Duodenal mucosa (tissue), 2 donors: Measurements from ENCODE around the gene OR4X1.
"Not testable (repeated sequence)": the region's sequence is repeated elsewhere in the genome, so short reads cannot be mapped to it uniquely, and the experiment has no call there.

Experiments used
- H3K27ac ChIP-seq: one replicate; pipeline ENCODE4 v1.7.0; 2013; ENCODE audit warnings: low read depth, low read length
- H3K27me3 ChIP-seq, 2 donors: one replicate each; pipeline ENCODE4 v1.7.0; 2013; ENCODE audit warnings: low read length in 2 of 2, control low read depth in 1 of 2; ENCODE audit not compliant: insufficient read depth in 2 of 2, control insufficient read depth in 1 of 2
- H3K36me3 ChIP-seq, 2 donors: one replicate each; pipeline ENCODE4 v1.7.0; 2013; ENCODE audit warnings: low read length in 2 of 2, control low read depth in 1 of 2; ENCODE audit not compliant: insufficient read depth in 2 of 2, control insufficient read depth in 1 of 2
- H3K4me1 ChIP-seq, 2 donors: one replicate each; pipeline ENCODE4 v1.7.0; 2013; ENCODE audit warnings: low read length in 2 of 2, control low read depth in 1 of 2; ENCODE audit not compliant: insufficient read depth in 2 of 2, control insufficient read depth in 1 of 2
- H3K4me3 ChIP-seq, 2 donors: one replicate each; pipeline ENCODE4 v1.7.0; 2013; ENCODE audit warnings: low read length in 2 of 2, low read depth in 1 of 2
- H3K9ac ChIP-seq, 2 donors: one replicate each; pipeline ENCODE4 v1.7.0; 2013; ENCODE audit warnings: low read length in 2 of 2, low read depth in 1 of 2
- H3K9me3 ChIP-seq, 2 donors: one replicate each; pipeline ENCODE4 v1.7.0; 2013; ENCODE audit warnings: low read length in 2 of 2, control low read depth in 1 of 2; ENCODE audit not compliant: control insufficient read depth in 1 of 2

Gene OR4X1

GRCh38 chr11:48263423-48263911 is at the start of gene OR4X1:
OR4X1 (plus strand) TSS chr11:48263861; CDS start chr11:48263861, 0 bp downstream.
- no peak within 1 kb of the TSS for H3K4me3 ChIP-seq
- no peak within 1 kb of the TSS for H3K9ac ChIP-seq
- H3K27me3 ChIP-seq: no peaks in the 10 kb centered on the region
- H3K9me3 ChIP-seq: peaks cover 0 to 2% of the 10 kb centered on the region in 2 donors
- no peak within 1 kb of the TSS for H3K27ac ChIP-seq
- H3K36me3 ChIP-seq: no peaks in the 10 kb centered on the region
- H3K4me1 ChIP-seq: no peaks in the 10 kb centered on the region

- no peak within 1 kb of the TSS for H3K4me3 ChIP-seq
- H3K4me1 ChIP-seq: no peaks in the 10 kb centered on the region
- no peak within 1 kb of the TSS for H3K27ac ChIP-seq
- no peak within 1 kb of the TSS for H3K9ac ChIP-seq
- H3K27me3 ChIP-seq: no peaks in the 10 kb centered on the region
- H3K9me3 ChIP-seq: no peaks in the 10 kb centered on the region
- H3K36me3 ChIP-seq: no peaks in the 10 kb centered on the region
Measured at GRCh38 chr11:48216510-48216909, 47.2 kb upstream of the OR4X1 start, which contains the start of gene OR4B1. OR4B1 (plus strand) TSS chr11:48216810; CDS start chr11:48216810, 0 bp downstream.

- H3K4me1 ChIP-seq: no peaks in the 10 kb centered on the region
- no peak overlapping the region for H3K9ac ChIP-seq
- no peaks in the 10 kb centered on the region for H3K36me3 ChIP-seq
- H3K27ac ChIP-seq: no peak overlapping the region
- H3K9me3 ChIP-seq: no peaks in the 10 kb centered on the region
- H3K4me3 ChIP-seq: no peak overlapping the region
- H3K27me3 ChIP-seq: no peaks in the 10 kb centered on the region
Measured at GRCh38 chr11:48228761-48229160, 34.9 kb upstream of the OR4X1 start.

GRCh38 chr11:48230057-48230456 is 33.6 kb upstream of the OR4X1 start:
- H3K4me1 ChIP-seq, H3K27ac ChIP-seq, H3K9me3 ChIP-seq, H3K9ac ChIP-seq, H3K4me3 ChIP-seq, H3K36me3 ChIP-seq, H3K27me3 ChIP-seq: not testable (repeated sequence)

- Histone ChIP-seq H3K27me3 (no peaks in the 10 kb centered on the region), H3K9ac (no peak overlapping the region), H3K27ac (no peak overlapping the region), H3K9me3 (no peaks in the 10 kb centered on the region), H3K36me3 (no peaks in the 10 kb centered on the region), H3K4me3 (no peak overlapping the region), H3K4me1 (no peaks in the 10 kb centered on the region)
Measured at GRCh38 chr11:48237727-48238126, 25.9 kb upstream of the OR4X1 start.

- H3K9me3 ChIP-seq: no peaks in the 10 kb centered on the region
- no peak overlapping the region for H3K27ac ChIP-seq
- no peak overlapping the region for H3K9ac ChIP-seq
- H3K36me3 ChIP-seq: no peaks in the 10 kb centered on the region
- H3K4me3 ChIP-seq: no peak overlapping the region
- H3K27me3 ChIP-seq: no peaks in the 10 kb centered on the region
- H3K4me1 ChIP-seq: no peaks in the 10 kb centered on the region
Measured at GRCh38 chr11:48242501-48242900, 21.2 kb upstream of the OR4X1 start.

GRCh38 chr11:48244804-48245203 is 18.9 kb upstream of the OR4X1 start, which contains the start of gene OR4X2:
OR4X2 (plus strand) TSS chr11:48245104; CDS start chr11:48245104, 0 bp downstream.
- Histone ChIP-seq H3K9me3 (peaks cover 3 to 7% of the 10 kb centered on the region in 2 donors), H3K27me3 (no peaks in the 10 kb centered on the region), H3K9ac (no peak within 1 kb of the TSS), H3K27ac (no peak within 1 kb of the TSS), H3K4me3 (no peak within 1 kb of the TSS), H3K4me1 (no peaks in the 10 kb centered on the region), H3K36me3 (no peaks in the 10 kb centered on the region)

GRCh38 chr11:48248902-48249301 is 14.8 kb upstream of the OR4X1 start:
- Histone ChIP-seq H3K9me3 (peaks cover 3 to 7% of the 10 kb centered on the region in 2 donors), H3K4me3 (no peak overlapping the region), H3K27ac (no peak overlapping the region), H3K36me3 (no peaks in the 10 kb centered on the region), H3K27me3 (no peaks in the 10 kb centered on the region), H3K9ac (no peak overlapping the region), H3K4me1 (no peaks in the 10 kb centered on the region)

- Histone ChIP-seq H3K4me1 (no peaks in the 10 kb centered on the region), H3K9me3 (no peaks in the 10 kb centered on the region), H3K27ac (no peak overlapping the region), H3K27me3 (no peaks in the 10 kb centered on the region), H3K4me3 (no peak overlapping the region), H3K9ac (no peak overlapping the region), H3K36me3 (no peaks in the 10 kb centered on the region)
Measured at GRCh38 chr11:48261600-48261999, 2.1 kb upstream of the OR4X1 start.

- H3K9ac ChIP-seq: no peak overlapping the region
Measured at GRCh38 chr11:48270621-48271020, 7.0 kb downstream of the OR4X1 start.

GRCh38 chr11:48272606-48273005 is 8.9 kb downstream of the OR4X1 start:
- H3K4me3 ChIP-seq: no peak overlapping the region
- no peak overlapping the region for H3K9ac ChIP-seq
- H3K36me3 ChIP-seq: no peaks in the 10 kb centered on the region
- H3K4me1 ChIP-seq: no peaks in the 10 kb centered on the region
- H3K27ac ChIP-seq: no peak overlapping the region
- H3K27me3 ChIP-seq: no peaks in the 10 kb centered on the region
- peaks cover 0 to under 1% of the 10 kb centered on the region in 2 donors for H3K9me3 ChIP-seq

More at GRCh38 chr11:48270621-48271020, 7.0 kb downstream of the OR4X1 start:
- Histone ChIP-seq H3K27ac (no peak overlapping the region), H3K9me3 (peaks cover 0 to 2% of the 10 kb centered on the region in 2 donors), H3K4me1 (no peaks in the 10 kb centered on the region), H3K4me3 (no peak overlapping the region), H3K27me3 (no peaks in the 10 kb centered on the region), H3K36me3 (no peaks in the 10 kb centered on the region)
